Thymus (tissue), 11 donors: ENCODE measurements around the gene CGNL1. TPM values are rescaled to one million over a fixed set of nuclear protein-coding genes. Genes with fewer than 3 reads are reported as not detected.

Experiments
- DNase-seq, 9 donors: peaks; one replicate each; pipeline ENCODE4 v3.0.0-alpha.2; 2013; ENCODE audit warnings: low spot score in 9 of 9, low read depth in 6 of 9, missing footprints in 1 of 9
- H3K27ac ChIP-seq, 2 donors: one replicate each; pipeline ENCODE4 v1.5.1; 2013; ENCODE audit warnings: control low read depth in 1 of 2, low read depth in 1 of 2, low read length in 1 of 2, mild to moderate bottlenecking in 1 of 2, moderate library complexity in 1 of 2
- H3K27me3 ChIP-seq, 2 donors: one replicate each; pipeline ENCODE4 v1.5.1; 2013; ENCODE audit warnings: low read length in 1 of 2; ENCODE audit not compliant: control insufficient read depth in 2 of 2, insufficient read depth in 1 of 2
- H3K36me3 ChIP-seq, 2 donors: one replicate each; pipeline ENCODE4 v1.5.1; 2013; ENCODE audit warnings: low read length in 1 of 2, mild to moderate bottlenecking in 1 of 2, moderate library complexity in 1 of 2; ENCODE audit not compliant: control insufficient read depth in 2 of 2, insufficient read depth in 2 of 2
- H3K4me1 ChIP-seq, 2 donors: one replicate each; pipeline ENCODE4 v1.5.1; 2013; ENCODE audit warnings: low read length in 2 of 2; ENCODE audit not compliant: control insufficient read depth in 2 of 2, insufficient read depth in 2 of 2
- H3K4me3 ChIP-seq, 2 donors: one replicate each; pipeline ENCODE4 v1.5.1; 2013; ENCODE audit warnings: low read length in 2 of 2, control low read depth in 1 of 2, mild to moderate bottlenecking in 1 of 2
- H3K9me3 ChIP-seq, 2 donors: one replicate each; pipeline ENCODE4 v1.5.1; 2013; ENCODE audit warnings: low read length in 1 of 2, mild to moderate bottlenecking in 1 of 2; ENCODE audit not compliant: control insufficient read depth in 2 of 2, insufficient read depth in 1 of 2
- WGBS: extraction: QIAGEN DNeasy Blood & Tissue Kit; methylation state at CpG from one replicate; pipeline ENCODE4 v1.1.7; 2013; 5-methylcytosine and 5-hydroxymethylcytosine counted together
- polyA plus RNA-seq: library from polyadenylated mRNA; stranded (reverse); fragments of 200-250 nt; gene quantifications from one replicate; pipeline ENCODE4 v1.2.3, GENCODE V29; 2013
- total RNA-seq: library from RNA; stranded (reverse); fragments of 120-200 nt; gene quantifications from one replicate; pipeline ENCODE4 v1.2.4, GENCODE V29; 2013
- donor health status: healthy.

The CGNL1 gene
- total and polyA plus RNA-seq, 2 donors: 5.7 to 5.9 TPM

GRCh38 chr15:57507111-57507510, 130.8 kb downstream of the CGNL1 start:
- no peaks in the 10 kb centered on the region for H3K9me3 ChIP-seq
- H3K4me3 ChIP-seq: no peak overlapping the region
- H3K36me3 ChIP-seq: no peaks in the 10 kb centered on the region
- no peaks in the 10 kb centered on the region for H3K27me3 ChIP-seq
- H3K4me1 ChIP-seq: peaks cover 0 to 12% of the 10 kb centered on the region in 2 donors
- 99% methylated on average over 2 of the region's 2 CpGs for WGBS
- no peak overlapping the region for H3K27ac ChIP-seq
- DNase-seq: no peak

DNA sequence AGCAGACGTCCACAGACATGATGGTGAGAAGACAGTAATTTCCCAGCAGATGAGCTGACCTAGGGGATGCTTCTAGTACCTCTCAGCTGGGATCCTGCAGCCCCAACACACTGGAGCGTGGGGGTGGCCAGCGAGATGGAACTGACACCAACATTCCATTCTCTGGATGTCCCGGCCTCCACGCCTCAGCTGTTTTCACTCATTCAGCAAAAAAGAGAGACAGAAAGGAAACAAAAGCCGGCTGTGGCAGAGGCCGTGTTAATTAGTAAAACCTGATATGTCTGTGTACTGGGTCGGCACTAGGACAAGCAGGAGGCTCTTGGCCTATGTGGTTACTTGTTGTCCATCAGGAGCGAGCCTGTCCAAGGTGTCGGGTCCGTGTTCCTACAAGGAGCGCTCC, 132.8 kb downstream of the CGNL1 start:
- H3K4me1 ChIP-seq: peaks cover 0 to 12% of the 10 kb centered on the region in 2 donors
- WGBS: 95% methylated on average over 12 of the region's 12 CpGs
- H3K27me3 ChIP-seq: no peaks in the 10 kb centered on the region
- no peak for DNase-seq
- H3K36me3 ChIP-seq: no peaks in the 10 kb centered on the region
- peak overlapping the region; percentile 43 to 53 for H3K27ac ChIP-seq
- no peaks in the 10 kb centered on the region for H3K9me3 ChIP-seq
- H3K4me3 ChIP-seq: no peak overlapping the region

- Histone ChIP-seq H3K36me3 (no peaks in the 10 kb centered on the region), H3K4me1 (peaks cover 0 to 12% of the 10 kb centered on the region in 2 donors), H3K27ac (peak overlapping the region in 1 of 2 donors; percentile 48), H3K27me3 (no peaks in the 10 kb centered on the region), H3K9me3 (no peaks in the 10 kb centered on the region), H3K4me3 (no peak overlapping the region)
- WGBS: 56% methylated on average over 4 of the region's 4 CpGs
- no peak for DNase-seq
These were observed 133.7 kb downstream of the CGNL1 start for GRCh38 chr15:57509965-57510364.

GRCh38 chr15:57510647-57511046, 134.3 kb downstream of the CGNL1 start:
- 93% methylated on average over 9 of the region's 9 CpGs for WGBS
- peak overlapping the region in 1 of 2 donors; percentile 42 for H3K27ac ChIP-seq
- H3K9me3 ChIP-seq: no peaks in the 10 kb centered on the region
- H3K36me3 ChIP-seq: no peaks in the 10 kb centered on the region
- DNase-seq: no peak
- H3K4me3 ChIP-seq: no peak overlapping the region
- H3K4me1 ChIP-seq: peaks cover 0 to 12% of the 10 kb centered on the region in 2 donors
- H3K27me3 ChIP-seq: no peaks in the 10 kb centered on the region

DNA sequence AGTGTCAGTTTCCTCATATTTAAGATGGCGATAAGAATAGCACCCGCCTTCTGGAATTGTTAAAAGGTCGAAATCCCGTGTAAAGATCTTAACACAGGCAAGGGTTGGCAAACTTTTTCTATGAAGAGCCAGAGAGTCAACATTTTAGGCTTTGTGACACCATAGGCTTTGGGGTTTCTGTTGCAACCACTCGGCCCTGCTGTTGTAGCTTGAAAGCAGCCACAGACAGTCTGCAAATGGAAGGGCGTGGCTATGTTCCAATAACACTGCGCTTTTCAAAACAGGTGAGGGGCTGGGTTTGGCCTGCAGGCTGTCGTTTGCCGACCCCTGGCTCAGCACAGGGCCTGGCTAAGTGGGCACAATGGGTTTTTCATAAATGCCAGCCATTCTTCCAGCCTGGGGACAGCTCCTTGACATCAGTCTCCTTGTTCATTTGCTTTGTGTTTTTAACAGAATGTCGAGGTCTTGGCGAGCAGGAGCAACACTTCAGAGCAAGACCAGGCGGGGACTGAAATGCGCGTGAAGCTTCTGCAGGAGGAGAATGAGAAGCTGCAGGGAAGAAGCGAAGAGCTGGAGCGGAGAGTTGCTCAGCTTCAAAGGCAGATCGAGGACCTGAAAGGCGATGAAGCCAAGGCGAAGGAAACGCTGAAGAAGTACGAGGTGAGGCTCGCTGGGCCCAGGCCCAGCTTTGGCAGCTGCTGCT, 140.2 kb downstream of the CGNL1 start:
- DNase-seq: no peak
- H3K36me3 ChIP-seq: no peaks in the 10 kb centered on the region
- WGBS: 85% methylated on average over 22 of the region's 22 CpGs
- H3K9me3 ChIP-seq: no peaks in the 10 kb centered on the region
- H3K27ac ChIP-seq: no peak overlapping the region
- H3K4me1 ChIP-seq: no peaks in the 10 kb centered on the region
- H3K27me3 ChIP-seq: no peaks in the 10 kb centered on the region
- H3K4me3 ChIP-seq: no peak overlapping the region

GRCh38 chr15:57517030-57517671, 140.8 kb downstream of the CGNL1 start:
- Histone ChIP-seq H3K36me3 (no peaks in the 10 kb centered on the region), H3K9me3 (no peaks in the 10 kb centered on the region), H3K4me3 (no peak overlapping the region), H3K4me1 (no peaks in the 10 kb centered on the region), H3K27me3 (no peaks in the 10 kb centered on the region), H3K27ac (no peak overlapping the region)
- DNase-seq: no peak
- WGBS: 94% methylated on average over 6 of the region's 6 CpGs

GRCh38 chr15:57518779-57519405, 142.6 kb downstream of the CGNL1 start:
- no peak overlapping the region for H3K27ac ChIP-seq

GRCh38 chr15:57519806-57520205, 143.5 kb downstream of the CGNL1 start:
- WGBS: 97% methylated on average over 4 of the region's 4 CpGs
- no peak for DNase-seq
- H3K36me3 ChIP-seq: no peaks in the 10 kb centered on the region

More at GRCh38 chr15:57518779-57519405, 142.6 kb downstream of the CGNL1 start:
- no peaks in the 10 kb centered on the region for H3K4me1 ChIP-seq
- no peaks in the 10 kb centered on the region for H3K27me3 ChIP-seq
- H3K9me3 ChIP-seq: no peaks in the 10 kb centered on the region
- DNase-seq: no peak
- H3K36me3 ChIP-seq: no peaks in the 10 kb centered on the region
- H3K4me3 ChIP-seq: no peak overlapping the region
- 98% methylated on average over 13 of the region's 13 CpGs for whole genome bisulfite sequencing

DNA sequence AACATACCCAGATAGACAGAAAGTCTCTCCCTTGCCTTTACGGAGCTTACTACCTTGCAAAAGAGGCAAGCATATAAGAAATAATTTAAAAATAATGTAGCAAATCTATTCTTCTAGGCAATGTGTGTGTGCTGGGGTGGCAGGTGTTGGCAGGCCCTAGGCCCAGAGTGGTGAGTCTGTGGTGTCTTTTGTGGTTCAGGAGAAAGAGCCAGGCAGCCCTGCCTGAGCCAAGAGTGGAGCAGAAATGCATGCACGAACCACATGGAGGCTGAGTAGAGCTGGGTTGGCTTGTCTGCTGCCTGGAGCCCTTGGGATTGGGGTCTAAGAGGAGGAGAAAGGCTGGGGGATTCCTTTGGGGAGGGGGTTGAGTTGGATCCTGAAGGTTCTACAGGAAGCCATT, 145.2 kb downstream of the CGNL1 start:
- Histone ChIP-seq H3K27ac (no peak overlapping the region), H3K27me3 (no peaks in the 10 kb centered on the region)
- 52% methylated on average over 2 of the region's 2 CpGs for whole genome bisulfite sequencing

More at GRCh38 chr15:57519806-57520205, 143.5 kb downstream of the CGNL1 start:
- no peak overlapping the region for H3K4me3 ChIP-seq
- H3K27ac ChIP-seq: no peak overlapping the region
- no peaks in the 10 kb centered on the region for H3K27me3 ChIP-seq
- H3K4me1 ChIP-seq: no peaks in the 10 kb centered on the region
- no peaks in the 10 kb centered on the region for H3K9me3 ChIP-seq

More for the DNA sequence above, 145.2 kb downstream of the CGNL1 start:
- Histone ChIP-seq H3K36me3 (no peaks in the 10 kb centered on the region), H3K9me3 (no peaks in the 10 kb centered on the region), H3K4me1 (no peaks in the 10 kb centered on the region), H3K4me3 (no peak overlapping the region)
- no peak for DNase-seq
